Activated T-cell treated with anti-CD3 and anti-CD28 coated beads for 24 hours (primary cell): ENCODE data around the gene SLC9A5.

Experiments
- DNase-seq: peaks from one replicate; pipeline ENCODE4 v3.0.0-alpha.2; 2020; ENCODE audit warnings: low read depth

Gene SLC9A5

GRCh38 chr16:67311607-67312488 lies 63.1 kb downstream of the SLC9A5 start:
- peak; percentile 80 for DNase-seq

- DNase-seq = no peak
These were observed 63.9 kb downstream of the SLC9A5 start for GRCh38 chr16:67312719-67313118.

- no peak for DNase-seq
These were observed 69.1 kb downstream of the SLC9A5 start for GRCh38 chr16:67317853-67318252.
